ENCODE results near the gene ATAD3B.
"Not testable (repeated sequence)": the region's sequence is repeated elsewhere in the genome, so short reads cannot be mapped to it uniquely, and the experiment has no call there.

Gene ATAD3B

GRCh38 chr1:1533176-1533893 is 61.8 kb downstream of the ATAD3B start:
- DNase-seq (ENCODE audit: low read depth, low spot score) = not testable (repeated sequence)

DNA sequence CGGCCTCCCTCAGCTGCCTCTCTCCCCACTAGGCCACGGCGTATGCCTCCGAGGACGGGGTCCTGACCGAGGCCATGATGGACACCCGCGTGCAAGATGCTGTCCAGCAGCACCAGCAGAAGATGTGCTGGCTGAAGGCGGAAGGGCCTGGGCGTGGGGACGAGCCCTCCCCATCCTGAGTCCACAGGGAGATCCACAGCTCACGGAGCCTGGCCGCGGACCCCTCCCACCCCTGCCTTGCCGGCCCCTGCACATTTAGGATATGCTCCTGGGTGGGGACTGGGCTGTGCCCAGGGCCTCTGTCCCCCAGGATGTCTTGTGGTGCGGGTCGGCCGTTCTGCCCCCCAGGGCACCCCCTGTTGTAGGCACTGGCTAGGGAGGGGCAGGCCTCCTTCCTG is 62.3 kb downstream of the ATAD3B start:
- not testable (repeated sequence) for DNase-seq (ENCODE audit: low read depth, low spot score)

DNA sequence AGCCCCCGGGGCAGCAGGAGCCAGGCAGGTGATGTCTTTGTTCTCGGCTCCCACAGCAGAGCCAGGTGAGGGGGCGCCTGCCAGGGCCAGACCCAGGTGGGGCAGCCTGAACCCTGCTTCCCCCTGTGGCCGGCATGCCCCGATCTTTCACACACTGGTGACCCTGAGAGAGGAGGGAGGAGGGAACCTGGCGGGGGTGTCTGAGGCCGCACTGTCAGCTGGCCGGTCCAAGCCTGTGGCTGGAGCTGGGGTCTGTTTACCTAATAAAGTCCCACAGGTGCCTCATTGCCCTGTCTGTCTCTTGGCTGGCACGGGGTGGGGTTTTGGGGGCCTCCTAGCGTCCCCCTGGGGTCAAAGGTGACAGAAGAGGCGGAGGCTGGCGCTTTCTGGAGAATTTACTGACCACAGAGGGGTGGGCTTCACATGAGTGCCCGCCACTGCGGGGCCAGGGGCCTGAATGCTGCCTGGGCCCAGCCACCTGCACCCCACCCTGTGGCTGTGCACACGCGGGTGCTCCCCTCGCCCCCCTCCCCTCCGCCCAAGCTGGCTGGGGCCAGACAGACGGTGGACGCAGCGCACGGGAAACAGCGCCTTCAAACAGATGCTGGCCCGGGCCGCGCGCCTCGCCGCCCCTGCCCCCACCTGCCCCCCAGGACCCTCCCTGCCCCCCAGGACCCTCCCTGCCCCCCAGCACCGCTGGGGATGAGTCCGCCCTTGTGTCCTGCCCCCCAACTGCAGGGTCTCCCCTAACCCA is 63.0 kb downstream of the ATAD3B start:
- no peak for DNase-seq (ENCODE audit: low read depth, low spot score)

DNA sequence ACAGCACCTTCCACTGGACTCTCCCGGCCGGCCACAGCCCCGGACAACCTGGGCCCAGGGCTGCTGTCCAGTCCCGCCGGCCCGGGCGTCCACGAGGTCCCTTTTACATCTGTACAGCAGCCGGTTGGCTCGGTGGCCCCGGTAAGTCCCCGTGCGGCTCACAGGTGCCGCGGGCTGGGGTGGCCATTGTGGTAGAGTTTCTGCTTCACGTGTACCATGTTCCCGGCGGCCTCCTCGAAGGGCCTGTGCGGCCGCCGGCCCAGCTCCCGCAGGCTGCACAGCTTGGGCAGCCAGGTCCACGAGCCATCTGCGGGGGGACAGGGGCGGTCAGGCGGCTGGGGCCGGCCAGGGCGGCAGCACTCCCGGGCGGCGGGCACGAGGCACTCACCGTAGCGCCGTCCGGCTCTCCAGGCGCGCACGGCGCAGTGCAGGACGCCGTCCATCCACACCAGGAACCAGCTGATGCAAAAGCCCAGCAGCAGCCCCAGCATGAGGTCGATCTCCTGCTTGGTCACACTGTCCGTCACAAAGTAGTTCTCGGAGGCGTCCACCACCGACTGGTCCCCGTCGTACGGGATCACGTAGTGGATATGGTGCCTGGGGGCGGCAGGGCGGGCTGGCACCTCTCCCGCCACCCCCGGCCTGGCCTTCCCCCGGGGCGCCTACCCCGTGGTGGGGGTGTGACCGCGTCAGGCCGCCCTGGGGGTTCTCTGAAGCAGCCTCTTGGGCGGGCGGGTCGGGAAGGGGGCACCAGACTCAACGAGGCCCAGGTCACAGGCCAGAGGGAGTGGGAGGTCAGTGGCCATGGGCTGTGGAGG is 63.8 kb downstream of the ATAD3B start:
- DNase-seq (ENCODE audit: low read depth, low spot score) = no peak

DNA sequence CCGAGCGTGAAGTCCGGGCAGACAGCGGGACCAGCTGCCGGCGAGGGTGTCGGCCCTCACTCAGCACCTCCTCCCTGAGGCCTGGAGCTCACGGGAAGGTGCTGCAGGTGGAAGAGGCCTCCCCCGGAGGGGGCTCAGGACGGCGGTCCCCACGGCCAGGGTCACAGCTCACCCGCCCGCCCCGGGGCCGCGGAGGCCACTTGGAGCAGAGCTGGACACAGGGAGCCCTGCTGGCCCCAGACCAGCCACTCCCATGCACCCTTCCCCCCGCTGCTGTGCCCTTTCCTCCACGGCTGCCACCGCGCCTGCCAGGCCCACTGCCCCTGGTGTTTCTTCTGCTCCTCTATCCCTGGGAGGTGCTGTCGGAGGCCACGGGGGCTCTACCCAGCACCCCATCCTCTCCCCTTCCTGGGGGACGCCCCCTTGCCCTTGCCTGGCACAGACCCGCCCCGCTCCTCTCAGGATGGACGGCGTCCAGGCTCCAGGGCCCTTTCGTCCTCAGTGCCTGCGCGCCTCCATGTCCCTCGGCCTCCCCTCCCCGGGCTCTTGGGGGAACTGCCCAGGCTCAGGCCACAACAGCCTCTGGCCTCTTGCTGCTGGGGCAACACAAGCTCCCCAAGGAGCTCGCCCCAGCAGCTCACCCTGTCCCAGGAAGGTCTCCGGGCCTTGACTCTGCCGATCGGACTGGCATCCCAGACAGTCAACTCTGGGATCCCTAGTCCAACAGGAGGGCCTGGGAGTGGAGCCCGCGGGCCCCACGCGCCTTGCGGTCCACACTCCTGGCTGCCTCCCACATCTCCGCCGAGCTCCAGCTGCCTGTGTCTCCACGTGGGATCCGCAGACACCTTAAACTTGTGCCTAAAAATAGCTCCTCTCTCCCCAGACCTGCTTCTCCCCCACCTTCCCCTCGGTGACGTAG is 64.7 kb downstream of the ATAD3B start:
- no peak for DNase-seq (ENCODE audit: low read depth, low spot score)

GRCh38 chr1:1536938-1537546 is 65.5 kb downstream of the ATAD3B start:
- no peak for DNase-seq (ENCODE audit: low read depth, low spot score)

GRCh38 chr1:1537626-1538250 is 66.2 kb downstream of the ATAD3B start:
- no peak for DNase-seq (ENCODE audit: low read depth, low spot score)

DNA sequence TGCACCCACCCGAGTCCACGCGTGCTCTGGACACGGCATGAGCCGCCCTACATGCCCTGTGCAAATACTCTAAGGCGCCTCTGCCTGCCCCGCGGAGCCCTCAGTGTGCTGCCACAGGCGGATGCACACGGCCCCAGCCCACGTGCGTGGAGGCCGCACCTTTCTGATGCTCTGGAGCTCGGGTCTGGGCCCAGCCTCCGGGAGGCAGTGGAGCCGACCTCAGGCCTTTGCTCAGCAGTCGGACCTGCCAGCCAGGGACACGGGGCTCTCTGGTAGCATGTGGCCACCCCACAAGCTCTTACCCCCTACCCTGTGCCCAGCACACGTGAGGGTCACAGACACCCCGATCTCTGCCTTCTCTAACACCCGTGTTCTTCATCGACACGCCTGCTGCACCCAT is 66.8 kb downstream of the ATAD3B start:
- DNase-seq (ENCODE audit: low read depth, low spot score) = no peak

- DNase-seq (ENCODE audit: low read depth, low spot score) = no peak
These were observed 67.4 kb downstream of the ATAD3B start for GRCh38 chr1:1538989-1539309.

DNA sequence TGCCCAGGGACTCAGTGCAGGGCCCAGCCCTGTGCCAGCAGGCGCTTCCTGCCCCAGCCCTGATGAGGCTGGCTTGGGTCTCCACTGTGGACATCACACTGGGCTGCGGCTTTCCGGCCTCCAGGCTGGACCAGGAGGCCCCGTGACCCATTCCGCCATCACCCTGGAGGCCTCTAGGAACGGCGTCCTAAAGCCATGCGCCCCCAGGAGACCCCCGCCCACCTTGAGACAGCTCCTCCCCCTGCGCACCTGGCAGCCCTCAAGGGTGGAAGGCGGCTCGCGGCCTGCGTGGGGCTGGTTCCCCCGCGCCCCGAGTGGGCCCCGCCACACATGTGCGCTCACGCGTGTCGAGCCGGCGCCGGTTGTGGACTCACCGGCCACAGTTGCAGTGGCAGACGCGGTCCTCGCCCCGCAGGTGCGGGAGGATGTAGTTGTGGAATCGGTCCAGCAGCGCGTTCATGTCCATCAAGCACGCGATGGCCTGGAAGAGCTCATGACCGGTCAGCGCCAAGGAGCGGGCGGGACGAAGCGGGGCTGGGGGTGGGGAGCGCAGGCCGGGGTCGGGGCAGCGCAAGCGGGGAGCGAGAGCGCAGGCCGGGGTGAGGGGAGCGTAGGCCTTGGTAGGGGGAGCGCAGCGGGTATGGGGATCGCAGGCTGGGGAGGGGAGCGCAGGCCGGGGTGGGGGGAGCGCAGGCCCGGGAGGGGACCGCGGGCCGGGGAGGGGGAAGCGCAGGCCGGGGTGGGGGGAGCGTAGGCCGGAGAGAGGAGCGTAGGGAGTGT is 67.9 kb downstream of the ATAD3B start:
- no peak for DNase-seq (ENCODE audit: low read depth, low spot score)

DNA sequence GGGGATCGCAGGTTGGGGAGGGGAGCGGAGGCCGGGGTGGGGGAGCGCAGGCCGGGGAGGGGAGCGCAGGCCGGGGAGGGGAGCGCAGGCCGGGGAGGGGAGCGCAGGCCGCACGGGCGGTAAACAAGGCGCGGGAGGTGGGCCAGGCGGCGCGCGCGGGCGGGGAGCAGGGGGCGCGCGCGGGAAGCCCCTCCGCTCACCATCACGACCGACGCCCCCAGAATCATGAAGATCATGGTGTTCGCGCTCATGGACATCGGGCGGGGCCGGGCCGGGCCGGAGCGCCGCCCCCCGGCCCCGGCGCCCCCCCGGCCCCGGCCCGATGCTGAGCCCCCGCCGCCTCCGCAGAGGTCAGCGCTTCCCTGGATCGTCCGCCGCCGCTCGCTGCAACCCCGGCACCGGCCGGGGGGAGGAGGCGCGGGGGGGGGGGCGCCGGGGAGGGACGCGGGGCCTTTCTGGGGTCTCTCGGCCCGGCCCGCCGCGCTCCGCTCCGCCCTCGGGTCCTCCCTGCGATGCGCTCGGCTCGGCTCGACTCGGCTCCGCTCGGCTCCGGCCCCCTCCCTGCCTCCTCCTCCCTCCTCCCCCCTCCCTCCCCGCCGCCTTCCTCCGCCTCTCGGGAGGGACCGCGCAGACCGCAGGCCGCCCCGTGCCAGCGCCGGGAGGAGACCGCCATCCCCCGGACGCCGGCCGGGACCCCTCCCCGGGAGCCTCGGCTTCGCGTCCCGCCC is 68.7 kb downstream of the ATAD3B start, which contains the start of gene TMEM240:
Gene TMEM240, minus strand, starts transcription at position 535 of the 728 bp plus-strand sequence. Its CDS starts 278 bp downstream, at position 257.
- DNase-seq (ENCODE audit: low read depth, low spot score) = peak; percentile 51

DNA sequence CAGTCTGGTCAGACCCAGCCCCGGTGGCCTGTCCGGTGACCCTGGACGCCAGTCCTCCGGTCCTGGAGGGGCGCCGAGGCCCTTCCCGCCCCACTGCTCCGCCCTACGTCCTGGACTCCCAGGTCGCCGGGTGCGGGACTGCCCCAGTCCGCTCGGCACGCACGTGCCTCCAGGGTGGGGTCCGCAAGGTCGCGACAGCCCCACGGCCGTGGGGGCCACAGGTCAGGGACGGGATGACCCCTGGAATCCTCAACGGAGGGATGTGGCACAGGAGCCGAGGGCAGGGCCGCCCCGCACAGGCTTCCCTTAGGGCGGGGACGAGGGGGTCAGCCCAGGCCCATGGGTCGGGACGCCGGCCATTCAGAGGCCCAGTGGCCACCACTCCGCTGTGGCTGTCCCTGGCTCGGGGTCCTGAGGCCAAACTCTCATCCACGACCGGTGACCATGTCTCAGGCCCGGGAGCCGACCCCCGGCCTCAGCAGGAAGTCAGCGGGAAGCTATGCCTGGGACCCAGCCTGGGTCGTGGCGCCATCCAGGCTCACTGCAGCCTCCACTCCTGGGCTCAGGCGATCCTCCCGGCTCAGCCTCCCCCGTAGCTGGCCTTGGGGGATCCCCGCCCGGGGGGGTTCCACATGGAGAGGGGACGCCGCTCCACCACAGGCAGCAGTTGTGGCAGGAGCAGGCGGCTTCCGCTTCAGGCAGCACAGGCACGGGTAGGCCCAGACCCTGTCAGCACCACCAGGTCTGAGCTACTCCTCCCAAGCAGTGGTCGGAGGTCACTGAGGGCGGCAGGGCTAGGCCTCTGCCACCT is 69.5 kb downstream of the ATAD3B start:
- peak; percentile 46 for DNase-seq (ENCODE audit: low read depth, low spot score)

- no peak for DNase-seq (ENCODE audit: low read depth, low spot score)
These were observed 70.6 kb downstream of the ATAD3B start for GRCh38 chr1:1541956-1542765.

GRCh38 chr1:1542766-1543705 is 71.5 kb downstream of the ATAD3B start:
- DNase-seq (ENCODE audit: low read depth, low spot score) = no peak

GRCh38 chr1:1543706-1544099 is 72.1 kb downstream of the ATAD3B start:
- DNase-seq (ENCODE audit: low read depth, low spot score) = no peak

DNA sequence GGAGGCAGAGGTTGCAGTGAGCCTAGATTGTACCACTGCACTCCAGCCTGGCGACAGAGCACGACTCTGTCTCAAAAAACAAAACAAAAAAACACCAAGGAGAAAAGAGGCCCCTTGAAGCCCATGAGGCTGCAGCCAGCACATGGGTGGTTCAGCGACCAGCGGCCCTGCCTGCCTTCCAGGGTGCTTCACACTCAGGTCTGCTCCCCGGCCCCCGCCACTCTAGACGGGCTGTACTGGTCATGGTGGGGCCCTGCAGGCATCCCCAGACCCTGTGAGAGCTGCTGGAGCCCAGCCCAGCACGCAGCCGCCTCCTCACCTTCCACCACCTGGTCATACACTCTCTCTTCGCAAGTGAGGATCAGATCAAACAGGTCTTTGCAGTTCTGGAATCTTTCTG is 73.0 kb downstream of the ATAD3B start:
- DNase-seq (ENCODE audit: low read depth, low spot score) = no peak
